HepG2 (cell line): ENCODE data around the gene SEC61A2. TPM values are rescaled to one million over a fixed set of nuclear protein-coding genes. Genes with fewer than 3 reads are reported as not detected.

Experiments used
- ADNP ChIP-seq: sonication (generic); formaldehyde crosslinking; IDR thresholded peaks from 2 replicates; pipeline ENCODE4 v1.4.0; 2020; ENCODE audit warnings: missing genetic modification reagents
- CREM ChIP-seq, 2 experiments: sonication (generic) in 1 of 2; formaldehyde crosslinking in 1 of 2; IDR thresholded peaks; 2 replicates each; pipeline versions ENCODE4 v1.4.0 to v1.6.1; 2016 to 2020; ENCODE audit warnings: antibody characterized with exemption in 1 of 2, mild to moderate bottlenecking in 1 of 2, missing genetic modification reagents in 1 of 2
- ERF ChIP-seq: IDR thresholded peaks from 2 replicates; pipeline ENCODE4 v1.6.1; 2018; ENCODE audit warnings: missing biosample characterization, missing genetic modification reagents
- MED1 ChIP-seq: sonication (generic); formaldehyde crosslinking; IDR thresholded peaks from 2 replicates; pipeline ENCODE4 v1.4.0; 2020; ENCODE audit warnings: missing genetic modification reagents
- RBFOX2 ChIP-seq: fragments of 200-400 bp; formaldehyde crosslinking; IDR thresholded peaks from 2 replicates; pipeline ENCODE4 v1.6.1; 2017; ENCODE audit warnings: low read depth, mild to moderate bottlenecking, low read length
- SP2 ChIP-seq: sonication (generic); formaldehyde crosslinking; IDR thresholded peaks from 2 replicates; pipeline ENCODE4 v1.5.1; 2020; ENCODE audit warnings: mild to moderate bottlenecking, missing genetic modification reagents
- TBL1XR1 ChIP-seq: fragments of 150-350 bp; IDR thresholded peaks from 2 replicates; pipeline ENCODE4 v1.6.1; 2014; ENCODE audit warnings: borderline replicate concordance, low read length; ENCODE audit not compliant: partially characterized antibody
- USF2 ChIP-seq, 2 experiments: sonication (generic) in 1 of 2; formaldehyde crosslinking in 1 of 2; IDR thresholded peaks; 2 replicates each; pipeline versions ENCODE4 v1.5.1 to v1.6.1; 2011 to 2020; ENCODE audit warnings: borderline replicate concordance in 1 of 2, low read depth in 1 of 2, low read length in 1 of 2, mild to moderate bottlenecking in 1 of 2, missing genetic modification reagents in 1 of 2, moderate library complexity in 1 of 2
- ZNF501 ChIP-seq: sonication (generic); formaldehyde crosslinking; IDR thresholded peaks from 2 replicates; pipeline ENCODE4 v1.5.1; 2020; ENCODE audit warnings: mild to moderate bottlenecking, moderate library complexity, missing genetic modification reagents
- ZNF749 ChIP-seq: sonication (generic); formaldehyde crosslinking; IDR thresholded peaks from 2 replicates; pipeline ENCODE4 v1.8.0; 2022; ENCODE audit warnings: mild to moderate bottlenecking, missing genetic modification reagents, moderate library complexity, borderline replicate concordance
- ZNF770 ChIP-seq: sonication (generic); formaldehyde crosslinking; IDR thresholded peaks from 2 replicates; pipeline ENCODE4 v1.5.0; 2020; ENCODE audit warnings: mild to moderate bottlenecking, missing genetic modification reagents
- ZNF775 ChIP-seq: sonication (generic); formaldehyde crosslinking; IDR thresholded peaks from 2 replicates; pipeline ENCODE4 v1.4.0; 2020; ENCODE audit warnings: missing genetic modification reagents, mild to moderate bottlenecking, moderate library complexity, borderline replicate concordance
- ZNF800 ChIP-seq: sonication (generic); formaldehyde crosslinking; IDR thresholded peaks from 2 replicates; pipeline ENCODE4 v1.4.0; 2020; ENCODE audit warnings: missing genetic modification reagents
- polyA plus RNA-seq, 8 experiments: library from polyadenylated mRNA; depleted of rRNA in 3 of 8; stranded (reverse) in 7 of 8; unstranded in 1 of 8; fragments of >200 nt; fragmentation: Illumina TruSeq in 4 of 8; extraction: Trizol in 4 of 8; gene quantifications; 2 replicates each; pipeline versions ENCODE4 v1.2.1 to v1.2.3, GENCODE V29; 2011 to 2016; ENCODE audit warnings: low read depth in 4 of 8, missing spikeins in 1 of 8, mixed read lengths in 1 of 8; ENCODE audit not compliant: insufficient read depth in 1 of 8
- total RNA-seq, 5 experiments: library from RNA; depleted of rRNA; stranded (reverse); fragments of >200 nt; fragmentation: Illumina TruSeq; extraction: Trizol; gene quantifications; 2 replicates each; pipeline ENCODE4 v1.2.3, GENCODE V29; 2016; ENCODE audit warnings: low read depth in 1 of 5
- TF ChIP-seq, protein P1 (sequence below): sonication (generic); formaldehyde crosslinking; IDR thresholded peaks from 2 replicates; pipeline ENCODE4 v1.8.0; 2022; ENCODE audit warnings: mild to moderate bottlenecking, missing genetic modification reagents
- TF ChIP-seq, protein P2 (sequence below): sonication (generic); formaldehyde crosslinking; IDR thresholded peaks from 2 replicates; pipeline ENCODE4 v1.8.1; 2023; ENCODE audit warnings: mild to moderate bottlenecking, missing genetic modification reagents
- TF ChIP-seq, protein P3 (sequence below): sonication (generic); formaldehyde crosslinking; IDR thresholded peaks from 2 replicates; pipeline ENCODE4 v1.4.0; 2020; ENCODE audit warnings: mild to moderate bottlenecking, missing genetic modification reagents

The SEC61A2 gene
- total and polyA plus RNA-seq, 2 of the 13 experiments (the other 11 are each of a cell fraction or from before 2014, with no cell fraction given), result 5.5 to 7.4 TPM

GRCh38 chr10:12195603-12196506 is 66.4 kb downstream of the SEC61A2 start, which contains the start of the genes CDC123 and NUDT5 (continued):
- TF ChIP-seq, protein P1, sequence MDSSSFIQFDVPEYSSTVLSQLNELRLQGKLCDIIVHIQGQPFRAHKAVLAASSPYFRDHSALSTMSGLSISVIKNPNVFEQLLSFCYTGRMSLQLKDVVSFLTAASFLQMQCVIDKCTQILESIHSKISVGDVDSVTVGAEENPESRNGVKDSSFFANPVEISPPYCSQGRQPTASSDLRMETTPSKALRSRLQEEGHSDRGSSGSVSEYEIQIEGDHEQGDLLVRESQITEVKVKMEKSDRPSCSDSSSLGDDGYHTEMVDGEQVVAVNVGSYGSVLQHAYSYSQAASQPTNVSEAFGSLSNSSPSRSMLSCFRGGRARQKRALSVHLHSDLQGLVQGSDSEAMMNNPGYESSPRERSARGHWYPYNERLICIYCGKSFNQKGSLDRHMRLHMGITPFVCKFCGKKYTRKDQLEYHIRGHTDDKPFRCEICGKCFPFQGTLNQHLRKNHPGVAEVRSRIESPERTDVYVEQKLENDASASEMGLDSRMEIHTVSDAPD (CRISPR knock-in tag), result peak; percentile 30; the same call in 1 of the 2 replicates
- TF ChIP-seq ADNP (no peak), MED1 (CRISPR knock-in tag) (peak; percentile 56; the same call in 1 of the 2 replicates), ZNF775 (CRISPR knock-in tag) (no peak), RBFOX2 (peak; percentile 43), ERF (CRISPR knock-in tag) (0 out of 2 replicates have a peak, but pooled peaks have one; percentile 19), ZNF770 (CRISPR knock-in tag) (no peak), TBL1XR1 (peak; percentile 75), ZNF501 (CRISPR knock-in tag) (peak; percentile 92), CREM (IDR thresholded peaks at IDR 0.05) (peak; percentile 86), CREM (CRISPR knock-in tag; IDR thresholded peaks at IDR 0.05) (no peak), USF2 (IDR thresholded peaks at IDR 0.05; ENCODE audit: low read depth, low read length) (no peak), USF2 (CRISPR knock-in tag; IDR thresholded peaks at IDR 0.05; ENCODE audit: borderline replicate concordance) (0 out of 2 replicates have a peak, but pooled peaks have one; percentile 21), ZNF749 (CRISPR knock-in tag) (peak; percentile 47; the same call in 1 of the 2 replicates), ZNF800 (CRISPR knock-in tag) (no peak; the same call in 1 of the 2 replicates), SP2 (peak; percentile 52)
- TF ChIP-seq, protein P2, sequence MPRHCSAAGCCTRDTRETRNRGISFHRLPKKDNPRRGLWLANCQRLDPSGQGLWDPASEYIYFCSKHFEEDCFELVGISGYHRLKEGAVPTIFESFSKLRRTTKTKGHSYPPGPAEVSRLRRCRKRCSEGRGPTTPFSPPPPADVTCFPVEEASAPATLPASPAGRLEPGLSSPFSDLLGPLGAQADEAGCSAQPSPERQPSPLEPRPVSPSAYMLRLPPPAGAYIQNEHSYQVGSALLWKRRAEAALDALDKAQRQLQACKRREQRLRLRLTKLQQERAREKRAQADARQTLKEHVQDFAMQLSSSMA (CRISPR knock-in tag), result no peak
- TF ChIP-seq, protein P3, sequence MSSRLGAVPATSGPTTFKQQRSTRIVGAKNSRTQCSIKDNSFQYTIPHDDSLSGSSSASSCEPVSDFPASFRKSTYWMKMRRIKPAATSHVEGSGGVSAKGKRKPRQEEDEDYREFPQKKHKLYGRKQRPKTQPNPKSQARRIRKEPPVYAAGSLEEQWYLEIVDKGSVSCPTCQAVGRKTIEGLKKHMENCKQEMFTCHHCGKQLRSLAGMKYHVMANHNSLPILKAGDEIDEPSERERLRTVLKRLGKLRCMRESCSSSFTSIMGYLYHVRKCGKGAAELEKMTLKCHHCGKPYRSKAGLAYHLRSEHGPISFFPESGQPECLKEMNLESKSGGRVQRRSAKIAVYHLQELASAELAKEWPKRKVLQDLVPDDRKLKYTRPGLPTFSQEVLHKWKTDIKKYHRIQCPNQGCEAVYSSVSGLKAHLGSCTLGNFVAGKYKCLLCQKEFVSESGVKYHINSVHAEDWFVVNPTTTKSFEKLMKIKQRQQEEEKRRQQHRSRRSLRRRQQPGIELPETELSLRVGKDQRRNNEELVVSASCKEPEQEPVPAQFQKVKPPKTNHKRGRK, result no peak; the same call in 1 of the 2 replicates
